HG02973 (cell line): ENCODE measurements around the gene ZNF892.
"Not testable (repeated sequence)": the region's sequence is repeated elsewhere in the genome, so short reads cannot be mapped to it uniquely, and the experiment has no call there.

Source experiments
- ATAC-seq: cut with Tn5 transposase; IDR thresholded peaks from one replicate; pipeline ENCODE4 v1.9.1; 2021; ENCODE audit warnings: moderate library complexity; ENCODE audit not compliant: unreplicated experiment

Gene ZNF892

GRCh38 chr2:95207111-95207961, at the start of gene ZNF892:
TSS of gene ZNF892 (plus strand) at chr2:95207521. CDS start at chr2:95207816, 295 bp downstream.
- peak; percentile 94 for ATAC-seq

GRCh38 chr2:95158441-95158840, 48.9 kb upstream of the ZNF892 start:
- no peak for ATAC-seq

GRCh38 chr2:95158891-95159619, 48.3 kb upstream of the ZNF892 start:
- ATAC-seq, result peak; percentile 48

- ATAC-seq, result peak; percentile 86
Observed at GRCh38 chr2:95159690-95160449, 47.5 kb upstream of the ZNF892 start, which contains the start of gene ZNF514. TSS of gene ZNF514 (minus strand) at chr2:95159848. CDS start at chr2:95153253, 6,595 bp downstream.

GRCh38 chr2:95165030-95165370, 42.3 kb upstream of the ZNF892 start:
- ATAC-seq, result peak; percentile 1

GRCh38 chr2:95165371-95166064, 41.8 kb upstream of the ZNF892 start, which contains the start of gene ZNF2:
TSS of gene ZNF2 (plus strand) at chr2:95165809. CDS start at chr2:95176227, 10,418 bp downstream.
- peak; percentile 83 for ATAC-seq

DNA sequence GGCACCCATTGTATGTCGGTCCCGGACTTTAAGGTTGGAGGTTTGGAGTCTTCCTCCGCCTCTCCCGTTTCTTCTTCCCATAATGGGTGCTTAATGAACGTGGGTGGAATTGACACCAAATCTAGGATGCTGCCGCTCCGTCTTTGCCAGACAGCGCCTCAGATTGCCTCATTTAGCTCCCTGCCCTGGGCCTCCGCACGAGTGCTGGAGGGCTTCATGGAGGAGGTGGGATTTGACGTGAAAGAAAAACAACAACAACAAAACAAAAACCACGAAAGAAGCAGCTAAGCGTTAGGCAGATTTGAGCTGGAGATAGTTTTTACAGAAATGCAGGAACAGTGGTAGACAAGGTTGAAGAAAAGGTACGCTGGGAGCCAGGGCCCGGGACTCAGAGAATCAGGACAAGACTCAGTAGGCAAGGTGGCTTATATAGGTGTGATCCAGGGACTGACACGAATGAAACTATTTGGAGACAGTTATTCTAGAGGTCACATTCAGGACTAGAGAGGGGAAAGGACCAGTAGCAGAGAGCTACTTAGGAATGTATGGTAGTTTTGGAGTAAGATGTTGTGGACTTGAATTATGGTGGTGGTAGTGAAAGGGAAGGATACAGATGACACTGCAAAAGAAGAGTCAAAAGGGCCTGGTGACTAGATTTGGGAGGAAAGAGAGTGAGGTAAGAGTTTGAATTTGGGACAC, 41.1 kb upstream of the ZNF892 start:
- peak; percentile 12 for ATAC-seq

DNA sequence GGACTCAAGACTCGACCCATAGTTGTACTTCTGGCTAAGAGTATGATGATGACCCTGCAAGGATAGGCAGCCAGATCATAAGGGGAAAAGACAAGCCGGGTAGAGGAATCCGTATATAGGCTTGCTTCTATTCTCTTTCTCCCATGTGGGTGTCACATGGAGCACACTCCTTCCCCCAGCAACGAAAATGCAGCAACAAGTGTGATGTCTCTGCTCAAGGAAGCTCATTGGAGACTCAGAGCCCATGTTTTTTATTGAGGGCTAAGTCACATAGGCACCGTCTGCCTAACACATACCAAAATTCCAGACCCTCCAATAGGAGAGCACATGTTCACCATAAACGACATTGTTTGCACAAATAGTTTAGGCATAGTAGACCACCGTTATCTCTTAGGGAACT, 35.4 kb upstream of the ZNF892 start:
- no peak for ATAC-seq

- ATAC-seq, result no peak
Observed at GRCh38 chr2:95174031-95174542, 33.2 kb upstream of the ZNF892 start.

- ATAC-seq, result no peak
Observed at GRCh38 chr2:95179451-95179850, 27.9 kb upstream of the ZNF892 start.

- no peak for ATAC-seq
Observed at GRCh38 chr2:95181774-95182173, 25.5 kb upstream of the ZNF892 start.

DNA sequence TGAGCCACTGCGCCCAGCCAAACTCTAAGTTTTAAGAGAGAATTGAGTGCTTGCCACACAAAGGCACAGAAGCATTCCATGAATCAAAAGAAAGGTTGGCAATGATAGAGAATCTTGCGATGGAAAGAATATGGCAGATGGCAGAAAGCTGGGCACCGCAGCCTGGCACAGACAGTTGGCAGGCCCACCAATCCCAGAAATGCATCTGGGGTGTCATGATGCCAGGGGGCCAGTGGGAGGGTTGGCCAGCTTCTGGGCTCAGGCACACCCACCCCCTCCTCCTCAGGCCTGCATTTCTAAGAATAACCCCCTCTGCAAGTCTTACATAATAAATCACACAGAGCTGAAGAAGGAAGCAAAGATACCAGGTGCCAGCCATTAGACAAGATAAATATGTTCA, 22.1 kb upstream of the ZNF892 start:
- no peak for ATAC-seq

- ATAC-seq, result no peak
Observed at GRCh38 chr2:95185973-95186372, 21.3 kb upstream of the ZNF892 start.

GRCh38 chr2:95192956-95193355, 14.4 kb upstream of the ZNF892 start:
- not testable (repeated sequence) for ATAC-seq

GRCh38 chr2:95203911-95204310, 3.4 kb upstream of the ZNF892 start:
- ATAC-seq, result no peak

GRCh38 chr2:95204396-95204795, 2.9 kb upstream of the ZNF892 start:
- ATAC-seq, result no peak

DNA sequence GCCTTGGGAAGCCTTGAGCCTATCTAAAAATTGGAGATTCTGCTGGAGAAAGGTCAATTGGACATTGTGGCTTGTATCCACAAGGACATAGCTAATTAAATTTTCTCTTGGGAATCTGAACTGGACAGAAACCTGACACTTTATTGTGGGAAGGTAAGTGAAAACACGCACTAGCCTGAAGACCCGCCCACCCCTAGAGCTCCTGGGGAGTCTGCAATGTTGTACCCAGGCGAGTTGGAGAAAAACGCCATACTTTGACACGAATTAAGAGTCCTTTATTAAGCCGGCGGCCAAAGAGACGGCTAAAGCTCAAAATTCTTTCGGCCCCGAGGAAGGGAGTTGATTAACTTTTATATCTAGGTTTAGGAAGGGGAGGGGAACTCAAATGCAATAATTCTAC, 1.2 kb upstream of the ZNF892 start:
- ATAC-seq, result no peak

DNA sequence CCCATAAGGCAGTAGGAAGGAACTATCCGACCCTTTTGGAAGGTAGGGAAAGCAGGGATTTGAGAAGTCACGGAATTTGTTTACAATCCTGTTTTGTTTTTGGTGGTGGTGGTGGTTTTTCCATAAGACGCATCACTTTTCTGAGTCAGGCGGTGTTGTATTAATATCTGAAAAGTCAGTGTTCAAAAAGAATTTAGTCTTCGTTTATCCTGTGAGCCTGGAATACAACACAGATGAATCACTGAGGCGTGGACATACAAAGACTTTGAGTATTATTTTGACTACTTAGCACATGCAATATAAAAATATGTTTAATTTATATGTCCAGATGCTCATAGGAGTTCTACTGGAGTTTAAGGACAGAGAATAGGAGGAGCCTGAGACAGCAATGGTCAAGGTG, 785 bp downstream of the ZNF892 start:
- no peak for ATAC-seq

- no peak for ATAC-seq
Observed at GRCh38 chr2:95215018-95215612, 7.8 kb downstream of the ZNF892 start.
